Tibial artery (tissue), 4 donors: ENCODE data around the gene SPATA3.
A peak's percentile ranks its signal among the peaks of the same experiment; 100 is the strongest.

Experiments
- DNase-seq, 2 donors: peaks; one replicate each; pipeline ENCODE4 v3.0.0-alpha.2; 2019
- H3K27ac ChIP-seq, 2 donors: fragments of 200-600 bp; sonication (generic) in 1 of 2; 1 replicate in 1 of 2; 2 replicates in 1 of 2; pipeline ENCODE4 v1.5.1; 2018 to 2019; ENCODE audit warnings: mild to moderate bottlenecking in 1 of 2
- H3K27me3 ChIP-seq, 2 donors: fragments of 200-600 bp; sonication (generic) in 1 of 2; one replicate each; pipeline versions ENCODE4 v1.5.1 to v1.6.0; 2016 to 2019
- H3K36me3 ChIP-seq, 3 donors: fragments of 200-600 bp; sonication (generic) in 2 of 3; one replicate each; pipeline ENCODE4 v1.5.1; 2016 to 2019; ENCODE audit warnings: mild to moderate bottlenecking in 2 of 3
- H3K4me1 ChIP-seq, 4 donors: fragments of 200-600 bp; sonication (generic) in 2 of 4; 1 replicate in 3 of 4; 2 replicates in 1 of 4; pipeline ENCODE4 v1.5.1; 2016 to 2019
- H3K4me3 ChIP-seq, 2 donors: fragments of 200-600 bp; sonication (generic) in 1 of 2; 1 replicate in 1 of 2; 2 replicates in 1 of 2; pipeline ENCODE4 v1.5.1; 2018 to 2019; ENCODE audit warnings: mild to moderate bottlenecking in 2 of 2
- H3K9me3 ChIP-seq, 3 donors: fragments of 200-600 bp; sonication (generic) in 1 of 3; one replicate each; pipeline ENCODE4 v1.5.1; 2016 to 2019
- CTCF ChIP-seq, 2 experiments: fragments of 200-600 bp in 1 of 2; fragments of 450-650 bp in 1 of 2; IDR thresholded peaks; one replicate each; pipeline ENCODE4 v1.5.1; 2017 to 2019; ENCODE audit warnings: antibody characterized with exemption in 2 of 2, mild to moderate bottlenecking in 1 of 2, moderate library complexity in 1 of 2
- intact Hi-C: fragments of 100-400 bp; cut with DNase I; formaldehyde crosslinking; loops from one replicate; pipeline ENCODE4 v1.15.0; 2023; ENCODE audit warnings: low total_unique reads

The SPATA3 gene

DNA sequence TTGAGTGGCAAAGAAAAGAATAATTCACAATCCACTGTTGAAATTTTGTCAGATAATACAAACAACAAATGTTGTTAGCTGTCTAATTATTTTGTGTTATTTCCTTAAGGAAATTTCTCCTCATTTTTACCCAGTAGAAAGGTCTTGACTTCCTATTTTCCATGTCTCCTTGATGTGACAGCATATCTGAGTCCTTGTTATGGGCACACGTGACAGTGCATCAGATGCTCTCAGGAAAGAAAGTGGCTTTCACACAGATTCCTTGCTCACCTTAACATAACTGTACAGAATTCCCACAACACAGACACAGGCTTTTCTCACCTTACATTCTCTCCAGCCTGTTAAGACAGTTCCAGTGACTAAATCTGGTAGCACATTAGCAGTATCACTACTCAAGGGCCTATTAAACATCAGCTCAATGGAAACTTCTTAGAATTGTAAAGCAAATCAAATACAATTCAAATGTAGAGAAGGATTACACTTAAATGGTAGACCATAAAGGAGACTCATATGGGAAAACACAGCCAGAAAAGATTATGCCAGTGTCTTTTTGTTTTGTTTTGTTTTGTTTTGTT is 40.7 kb upstream of the SPATA3 start:
- peaks cover 0 to 8% (median 2%) of the 10 kb centered on the region in 4 donors for H3K4me1 ChIP-seq
- H3K4me3 ChIP-seq, result no peak overlapping the region
- H3K27me3 ChIP-seq, result peaks cover 3 to 19% of the 10 kb centered on the region in 2 donors
- no peak for TF ChIP-seq CTCF (IDR thresholded peaks at IDR 0.05)
- no peak overlapping the region for H3K27ac ChIP-seq
- no peaks in the 10 kb centered on the region for H3K9me3 ChIP-seq
- intact Hi-C loops, result no loop called here
- DNase-seq, result no peak
- H3K36me3 ChIP-seq, result no peaks in the 10 kb centered on the region

- Histone ChIP-seq H3K27ac (no peak overlapping the region), H3K27me3 (peaks cover 3 to 29% of the 10 kb centered on the region in 2 donors), H3K4me1 (peaks cover 0 to 8% (median 2%) of the 10 kb centered on the region in 4 donors), H3K36me3 (no peaks in the 10 kb centered on the region), H3K4me3 (peak overlapping the region; percentile 22 to 46), H3K9me3 (no peaks in the 10 kb centered on the region)
- no peak for TF ChIP-seq CTCF (IDR thresholded peaks at IDR 0.05)
- intact Hi-C loops, result no loop called here
- DNase-seq, result peak in 1 of 2 donors; percentile 39
Observed at GRCh38 chr2:230956827-230957755, 38.8 kb upstream of the SPATA3 start.

DNA sequence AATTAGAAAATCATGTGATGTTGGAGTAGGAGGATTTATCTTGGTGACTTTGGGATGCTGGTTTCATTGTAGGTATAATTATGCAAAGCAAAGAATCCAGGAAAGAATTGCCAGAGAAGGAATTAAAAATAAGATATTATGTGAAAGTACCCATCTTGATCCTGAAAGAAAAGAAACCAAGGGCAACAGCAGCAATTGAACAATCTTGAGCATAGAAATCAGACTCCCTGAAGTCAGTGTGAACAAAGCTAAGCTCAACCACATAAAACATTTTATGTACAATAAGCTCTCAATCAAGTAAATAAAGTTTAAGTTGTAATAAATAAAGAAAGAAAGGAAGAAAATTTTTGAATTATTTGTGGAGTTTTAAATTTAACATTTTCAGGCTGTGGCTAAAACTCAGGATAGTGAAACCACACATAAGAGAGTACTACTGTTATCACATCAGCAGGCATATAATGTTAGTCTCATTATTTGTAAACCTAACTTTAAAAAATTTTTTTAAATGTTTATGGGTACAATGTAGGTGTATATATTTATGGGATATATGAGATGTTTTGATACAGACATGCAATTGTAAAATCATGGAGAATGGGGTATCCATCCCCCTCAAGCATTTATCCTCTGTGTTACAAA is 38.0 kb upstream of the SPATA3 start:
- H3K36me3 ChIP-seq, result no peaks in the 10 kb centered on the region
- intact Hi-C loops, result no loop called here
- H3K4me3 ChIP-seq, result peak overlapping the region; percentile 22 to 46
- H3K4me1 ChIP-seq, result peaks cover 0 to 8% (median 2%) of the 10 kb centered on the region in 4 donors
- no peak for TF ChIP-seq CTCF (IDR thresholded peaks at IDR 0.05)
- DNase-seq, result no peak
- H3K27ac ChIP-seq, result no peak overlapping the region
- H3K9me3 ChIP-seq, result no peaks in the 10 kb centered on the region
- peaks cover 3 to 34% of the 10 kb centered on the region in 2 donors for H3K27me3 ChIP-seq

DNA sequence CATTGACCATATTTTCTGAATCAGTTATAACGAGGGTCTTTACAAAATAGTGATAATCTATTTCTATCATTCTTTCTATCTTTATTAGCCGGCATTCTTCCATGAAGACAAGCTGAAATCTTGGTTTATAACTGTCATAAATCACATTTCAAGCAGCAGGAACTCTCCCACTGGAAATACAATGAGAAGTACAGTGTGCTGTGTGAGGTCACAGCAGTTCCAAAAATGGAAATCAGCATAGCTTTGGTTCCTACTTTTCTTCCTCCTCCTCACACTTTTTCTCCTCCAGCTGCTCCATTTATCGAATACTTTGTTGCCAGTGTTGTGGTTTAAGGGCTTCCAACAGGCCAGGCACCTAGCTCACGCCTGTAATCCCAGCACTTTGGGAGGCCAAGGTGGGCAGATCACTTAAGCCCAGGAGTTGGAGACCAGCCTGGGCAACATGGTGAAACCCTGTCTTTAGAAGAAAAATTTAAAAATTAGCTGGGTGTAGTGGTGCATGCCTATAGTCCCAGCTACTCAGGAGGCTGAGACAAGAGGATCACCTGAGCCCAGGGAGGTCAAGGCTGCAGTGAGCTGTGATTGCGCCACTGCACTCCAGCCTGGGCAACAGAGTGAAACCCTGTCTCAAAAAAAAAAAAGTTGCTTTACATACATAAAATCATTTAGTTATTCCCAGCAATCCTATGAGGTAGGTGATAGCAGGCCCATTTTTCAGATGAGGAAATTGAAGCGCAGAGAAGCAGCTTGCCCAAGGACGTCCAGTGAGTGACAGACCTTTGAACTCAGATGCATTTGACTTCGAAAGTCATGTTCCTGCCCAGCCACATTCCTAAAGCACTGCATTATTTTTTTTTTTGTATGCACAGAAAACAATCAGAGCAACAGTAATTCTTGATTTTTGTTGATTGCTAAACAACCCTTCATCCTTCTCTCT is 36.8 kb upstream of the SPATA3 start:
- H3K27ac ChIP-seq, result no peak overlapping the region
- no peaks in the 10 kb centered on the region for H3K9me3 ChIP-seq
- intact Hi-C loops, result no loop called here
- H3K4me3 ChIP-seq, result no peak overlapping the region
- DNase-seq, result no peak
- peaks cover 3 to 41% of the 10 kb centered on the region in 2 donors for H3K27me3 ChIP-seq
- peaks cover 0 to 8% (median 2%) of the 10 kb centered on the region in 4 donors for H3K4me1 ChIP-seq
- TF ChIP-seq CTCF (IDR thresholded peaks at IDR 0.05), result no peak
- no peaks in the 10 kb centered on the region for H3K36me3 ChIP-seq

DNA sequence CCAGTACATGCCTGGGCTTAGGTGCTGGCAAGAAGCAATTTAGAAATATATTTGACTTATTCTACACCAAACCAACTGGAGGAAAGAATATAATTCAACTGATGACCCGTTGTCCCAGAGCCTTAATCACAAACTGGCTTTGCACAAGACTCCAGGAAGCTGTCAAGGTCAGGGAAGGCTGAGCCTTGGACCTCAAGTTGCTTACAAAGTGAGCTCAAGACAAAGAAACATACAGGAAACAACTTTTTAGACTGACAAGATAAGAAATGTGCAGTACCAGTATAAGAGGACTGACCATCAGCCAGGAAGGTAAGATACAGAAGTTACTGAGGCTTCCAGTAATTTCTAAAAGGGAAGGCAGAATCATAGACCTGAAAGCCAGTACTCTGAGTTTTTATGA is 35.9 kb upstream of the SPATA3 start:
- Histone ChIP-seq H3K4me3 (no peak overlapping the region), H3K4me1 (peaks cover 0 to 8% (median 2%) of the 10 kb centered on the region in 4 donors), H3K9me3 (no peaks in the 10 kb centered on the region), H3K27ac (no peak overlapping the region), H3K36me3 (no peaks in the 10 kb centered on the region), H3K27me3 (peaks cover 3 to 48% of the 10 kb centered on the region in 2 donors)
- intact Hi-C loops, result no loop called here
- DNase-seq, result no peak
- TF ChIP-seq CTCF (IDR thresholded peaks at IDR 0.05), result no peak
